ENCODE data around the gene IFT81.
"Not testable (repeated sequence)": the region's sequence is repeated elsewhere in the genome, so short reads cannot be mapped to it uniquely, and the experiment has no call there.

The IFT81 gene

DNA sequence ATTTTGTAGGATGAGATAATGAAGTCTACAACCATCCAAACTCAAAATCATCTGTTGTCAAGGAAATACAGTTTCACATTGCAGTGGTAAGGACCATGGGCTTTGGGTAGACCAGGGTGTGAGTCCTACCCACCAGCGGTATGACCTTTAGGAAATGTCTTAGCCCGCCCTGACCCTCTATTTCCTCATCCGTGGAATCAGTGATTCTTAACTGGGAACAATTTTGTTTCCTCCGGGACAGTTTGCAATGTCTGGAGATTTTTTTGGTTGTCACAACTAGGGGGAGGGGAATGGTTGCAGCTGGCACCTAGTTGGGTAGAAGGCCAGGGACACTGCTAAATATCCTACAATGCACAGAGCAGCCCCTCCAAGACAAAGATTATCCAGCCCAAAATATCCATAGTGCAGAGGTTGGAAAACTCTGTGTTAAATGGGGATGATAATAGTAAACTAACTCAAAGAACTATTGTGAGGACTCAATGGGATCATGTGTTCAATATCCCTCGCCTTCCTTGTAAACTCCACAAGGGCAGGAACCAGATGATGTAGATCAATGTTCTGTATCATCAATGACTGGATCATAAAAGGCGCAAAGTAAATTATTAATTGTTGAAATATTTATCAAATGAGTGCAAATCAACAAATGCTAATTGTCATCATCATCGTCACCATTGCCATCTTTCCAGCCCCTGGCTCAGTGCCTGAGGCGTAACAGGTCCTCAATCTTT, 15.7 kb upstream of the IFT81 start:
- DNase-seq = no peak

DNA sequence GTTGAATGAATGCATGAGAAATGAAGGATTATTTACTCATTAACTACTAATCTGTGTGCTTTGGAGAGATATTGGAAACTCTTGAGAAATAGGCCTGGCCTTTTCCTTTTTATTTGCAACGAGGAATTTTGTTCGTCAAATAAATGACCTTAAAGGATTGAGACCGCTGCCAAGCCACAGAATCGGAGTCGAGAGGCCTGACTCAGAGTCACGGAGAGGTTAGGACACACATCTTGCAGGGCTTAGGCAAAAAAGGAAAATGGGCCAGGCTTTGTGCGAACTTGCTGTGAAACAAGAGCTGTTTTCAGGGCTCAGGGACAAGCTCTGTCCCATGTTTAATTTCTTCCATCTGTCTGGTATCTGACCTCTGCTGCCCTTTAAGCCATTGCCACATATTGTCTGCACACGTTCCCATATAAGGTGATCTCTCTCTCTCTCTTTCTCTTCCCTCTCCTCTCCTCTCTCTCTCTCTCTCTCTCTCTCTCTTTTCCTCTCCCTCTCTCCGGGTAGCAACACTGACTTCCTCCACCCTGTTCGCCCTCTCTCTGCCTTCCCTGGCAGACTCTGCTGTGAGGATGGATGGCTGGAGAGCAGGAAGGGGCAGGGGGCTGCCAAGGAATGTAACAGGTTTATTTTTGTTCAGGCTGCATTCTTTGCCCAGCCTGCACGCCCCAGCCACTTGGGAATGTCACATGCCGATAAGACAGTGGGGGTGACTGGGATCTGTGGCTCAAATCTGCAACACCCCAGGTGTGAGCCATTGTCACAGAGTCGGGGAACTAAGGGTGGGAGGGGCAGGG, 14.9 kb upstream of the IFT81 start:
- no peak for DNase-seq

DNA sequence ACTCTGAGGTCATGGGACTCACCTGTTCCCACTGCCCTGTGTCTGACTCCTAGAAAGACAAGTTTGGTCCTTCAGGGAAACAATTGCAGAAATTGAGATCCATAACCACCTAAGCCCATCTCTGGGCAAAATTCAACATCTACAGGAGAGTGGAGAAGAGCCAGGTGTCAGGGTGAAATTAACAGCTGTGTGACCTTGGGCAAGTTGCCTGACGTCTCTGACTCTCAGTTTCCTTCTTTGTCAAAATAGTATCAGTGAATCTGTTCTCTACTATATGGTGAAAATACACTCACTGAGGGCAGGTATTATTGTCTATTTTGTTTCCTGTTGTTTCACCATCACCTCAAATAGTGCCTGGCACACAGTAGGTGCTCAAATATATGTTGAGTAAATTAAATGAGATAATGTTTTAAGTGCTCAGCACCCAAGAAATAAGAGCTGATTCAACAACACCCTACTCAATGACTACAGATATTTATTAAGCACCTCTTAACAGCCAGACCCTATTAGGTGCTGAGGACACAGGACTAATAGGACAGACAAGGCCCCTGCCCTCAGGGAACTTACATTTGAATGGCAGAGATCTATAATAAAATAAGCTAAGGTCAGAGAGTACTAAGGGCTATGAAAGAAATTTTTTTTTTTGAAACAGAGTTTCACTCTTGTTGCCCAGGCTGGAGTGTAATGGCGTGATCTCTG, 14.2 kb upstream of the IFT81 start:
- DNase-seq = no peak

DNA sequence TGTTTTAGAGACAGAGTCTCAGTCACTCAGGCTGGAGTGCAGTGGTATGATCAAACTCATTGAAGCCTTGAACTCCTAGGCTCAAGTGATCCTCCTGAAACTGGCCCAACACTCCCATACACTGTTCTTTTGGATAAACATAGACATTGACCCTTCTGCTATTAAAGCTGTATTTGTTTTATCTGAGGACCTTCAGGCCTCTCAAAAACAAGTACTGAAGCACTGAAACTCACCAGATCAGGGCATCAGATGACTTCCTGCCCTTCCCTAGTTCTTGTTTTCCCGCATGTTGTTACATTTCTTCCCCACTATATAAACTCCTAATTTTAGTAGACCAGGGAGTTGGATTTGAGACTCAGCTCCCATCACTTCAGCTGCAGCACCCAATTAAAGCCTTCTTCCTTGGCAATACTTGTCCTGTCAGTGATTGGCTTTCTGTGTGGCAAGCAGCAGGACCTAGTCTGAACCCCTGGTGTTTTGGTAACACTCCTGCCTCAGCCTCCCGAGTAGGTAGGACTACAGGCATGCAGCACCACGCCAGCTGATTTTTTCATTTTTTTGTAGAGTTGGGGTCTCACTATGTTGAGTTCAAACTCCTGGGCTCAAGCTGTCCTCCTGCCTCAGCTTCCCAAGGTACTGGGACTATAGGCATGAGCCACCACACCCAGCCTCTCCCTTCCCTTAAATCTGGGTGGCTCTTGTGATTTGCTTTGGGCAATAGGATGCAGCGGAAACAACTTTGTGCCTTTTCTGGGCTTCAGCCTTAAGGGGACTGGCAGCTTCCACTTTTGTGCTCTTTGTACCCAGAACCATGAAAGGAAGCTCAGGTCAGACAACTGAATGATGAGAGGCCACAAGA, 12.5 kb upstream of the IFT81 start:
- DNase-seq = no peak

DNA sequence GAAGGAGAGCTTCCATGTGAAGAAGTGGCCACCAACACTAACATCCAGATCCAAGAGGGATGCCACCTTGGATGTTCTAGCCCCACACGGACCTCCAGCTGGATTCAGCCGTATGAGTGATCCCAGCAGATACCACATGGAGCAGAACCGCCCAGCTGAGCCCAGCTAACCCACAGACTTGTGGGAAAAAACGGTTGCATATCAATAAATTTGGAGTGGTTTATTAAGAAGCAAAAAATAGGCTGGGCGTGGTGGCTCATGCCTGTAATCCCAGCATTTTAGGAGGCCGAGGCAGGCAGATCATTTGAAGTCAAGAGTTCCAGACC, 11.9 kb upstream of the IFT81 start:
- no peak for DNase-seq

DNA sequence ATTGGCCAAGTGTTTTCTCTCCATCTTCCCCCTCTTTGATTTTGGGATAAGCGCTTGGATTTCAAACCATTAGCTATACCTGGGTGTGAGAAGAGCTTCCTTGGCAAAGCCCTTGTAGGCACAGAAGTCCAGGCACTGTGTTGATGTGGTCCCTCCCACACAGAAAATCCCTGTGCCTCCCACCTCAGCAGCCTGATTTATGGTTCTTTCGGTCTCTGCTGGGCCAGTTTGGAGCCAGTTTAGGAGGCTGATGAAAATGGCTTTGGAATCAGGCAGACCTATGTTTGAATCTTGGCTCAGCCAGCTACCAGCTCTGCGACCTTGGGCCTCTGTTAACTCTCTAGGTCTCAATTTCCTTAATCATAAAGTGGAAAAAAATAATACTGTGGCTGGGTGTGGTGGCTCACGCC, 9.6 kb upstream of the IFT81 start:
- DNase-seq = no peak

DNA sequence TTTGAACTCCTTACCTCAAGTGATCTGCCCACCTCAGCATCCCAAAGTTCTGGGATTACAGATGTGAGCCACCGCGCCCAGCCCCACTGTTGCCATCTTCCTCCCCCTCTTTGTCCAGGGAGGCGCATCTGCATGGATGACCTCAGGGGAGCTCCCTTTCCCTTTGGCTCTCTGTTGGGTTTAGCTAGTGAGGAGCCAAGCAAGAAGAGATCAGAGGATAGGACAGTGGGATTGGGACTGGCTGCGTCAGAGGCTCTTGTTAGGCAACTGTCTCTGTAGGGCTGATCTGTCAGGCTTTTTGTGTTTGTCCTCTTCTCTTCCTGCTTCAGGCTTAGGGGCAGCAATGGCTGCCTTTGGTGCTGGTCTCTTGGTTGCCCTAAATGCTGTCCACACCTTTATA, 8.5 kb upstream of the IFT81 start:
- DNase-seq = no peak

DNA sequence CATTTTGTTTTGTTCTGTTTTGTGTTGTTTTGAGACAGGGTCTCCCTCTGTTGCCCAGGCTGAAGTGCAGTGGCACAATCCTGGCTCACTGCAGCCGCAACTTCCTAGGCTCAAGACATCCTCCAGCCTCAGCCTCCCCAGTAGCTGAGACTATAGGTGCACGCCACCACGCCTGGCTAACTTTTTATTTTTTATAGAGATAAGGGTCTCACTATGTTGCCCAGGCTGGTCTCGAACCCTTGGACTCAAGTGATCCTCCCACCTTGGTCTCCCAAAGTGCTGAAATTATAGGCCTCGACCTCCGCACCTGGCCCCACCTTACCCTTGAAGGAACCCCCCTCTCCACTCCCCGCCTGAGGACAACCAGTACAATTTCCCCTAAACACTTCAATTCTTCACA, 7.5 kb upstream of the IFT81 start:
- no peak for DNase-seq

DNA sequence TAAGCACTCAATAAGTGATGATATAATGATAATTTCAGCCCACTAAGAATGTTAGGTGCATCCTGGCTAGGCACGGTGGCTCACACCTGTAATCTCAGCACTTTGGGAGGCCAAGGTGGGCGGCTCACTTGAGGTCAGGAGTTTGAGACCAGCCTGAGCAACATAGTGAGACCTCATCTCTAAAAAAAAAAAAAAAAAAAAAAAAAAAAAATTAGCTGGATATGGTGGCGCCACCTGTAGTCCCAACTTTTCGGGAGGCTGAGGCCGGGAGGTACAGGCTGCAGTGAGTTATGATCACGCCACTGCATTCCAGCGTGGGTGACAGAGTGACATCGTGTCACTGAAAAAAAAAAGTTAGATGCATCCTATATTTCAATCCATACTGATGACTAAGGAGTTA, 6.9 kb upstream of the IFT81 start:
- not testable (repeated sequence) for DNase-seq

DNA sequence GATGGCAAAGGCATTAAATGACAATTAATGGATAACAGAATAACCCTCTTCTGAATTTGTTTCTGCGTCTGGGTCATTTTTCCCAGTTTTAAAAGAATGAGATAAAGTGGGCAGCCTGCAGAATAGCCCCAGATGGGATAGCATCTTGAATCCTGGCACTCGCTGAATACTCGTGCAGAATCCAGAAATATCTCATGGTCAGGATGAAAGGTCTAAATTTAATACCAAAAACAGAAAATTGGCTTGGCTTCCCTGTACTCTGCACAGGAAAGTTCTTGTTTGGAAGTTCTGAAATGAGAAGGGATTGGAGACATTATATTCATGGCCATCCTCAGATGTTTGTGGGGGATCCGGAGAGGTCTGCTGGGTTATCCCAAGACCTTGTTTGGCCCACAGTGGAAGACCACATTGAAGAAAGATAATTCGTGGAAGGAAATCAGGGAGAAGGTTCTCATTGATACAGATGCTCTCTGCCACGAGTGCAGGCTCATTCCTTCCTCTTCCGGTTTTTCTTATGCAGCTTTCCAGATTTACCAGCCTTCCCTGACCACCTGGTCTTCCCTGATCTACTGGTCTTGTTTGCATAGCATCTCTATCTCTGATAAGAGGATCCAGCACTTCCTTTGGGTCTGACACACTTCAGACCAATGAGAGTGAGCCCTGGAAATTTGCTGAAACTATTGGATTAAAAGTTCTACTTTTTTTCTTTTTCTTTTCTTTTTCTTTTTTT, 6.0 kb upstream of the IFT81 start:
- no peak for DNase-seq

DNA sequence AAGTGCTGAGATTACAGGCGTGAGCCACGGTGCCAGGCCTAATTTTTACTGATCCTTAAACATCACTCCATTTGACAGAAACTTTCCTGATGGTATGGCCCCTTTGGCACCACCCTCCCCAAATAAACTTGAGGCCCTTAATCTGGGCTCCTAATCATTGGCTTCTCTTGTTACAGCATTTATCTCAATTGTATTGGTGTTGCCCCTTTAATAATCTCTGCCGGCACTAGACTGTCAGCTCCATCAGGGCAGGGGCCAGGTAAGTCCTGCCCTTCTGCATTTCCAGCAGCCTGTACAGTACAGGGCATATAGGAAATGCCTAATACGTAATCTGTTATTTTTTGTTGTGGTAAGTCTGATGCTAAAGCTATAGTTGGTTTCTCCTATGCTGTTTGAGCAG, 1.2 kb upstream of the IFT81 start:
- no peak for DNase-seq

DNA sequence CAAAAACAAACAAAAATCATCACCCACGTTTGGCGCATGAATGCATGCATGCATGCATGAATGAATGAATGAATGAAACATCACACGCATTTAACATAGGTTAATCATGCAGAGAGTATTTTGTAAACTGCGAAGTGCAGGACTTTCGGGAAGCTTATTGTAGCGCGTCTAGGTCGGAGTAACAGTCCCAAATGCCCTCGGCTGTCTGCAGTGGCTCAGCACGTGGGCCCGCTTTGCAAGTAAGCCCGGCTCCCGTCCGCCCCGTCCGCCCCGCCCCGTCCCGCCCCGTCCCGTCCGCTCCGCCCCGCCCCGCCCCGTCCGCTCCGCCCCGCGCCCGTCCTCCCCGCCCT, 263 bp upstream of the IFT81 start:
- DNase-seq = no peak

DNA sequence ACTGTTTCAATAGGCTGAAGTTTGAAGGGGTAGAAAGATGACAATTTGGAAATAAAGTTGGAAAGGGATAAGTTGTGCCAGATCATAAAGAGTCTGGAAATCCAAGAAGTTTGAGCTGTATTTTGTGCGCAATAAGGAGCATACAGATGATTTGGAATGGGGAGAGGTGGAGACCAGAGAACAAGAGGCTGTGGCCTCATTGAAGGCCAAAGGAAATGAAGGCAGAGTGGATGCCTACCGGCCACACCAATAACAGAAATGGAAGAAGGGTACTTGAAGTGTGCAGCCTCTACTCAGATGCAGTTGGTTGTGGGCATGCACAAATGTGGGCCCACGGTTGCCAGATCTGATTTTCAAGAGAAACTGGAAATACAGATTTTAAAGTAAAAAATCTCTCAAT, 2.4 kb downstream of the IFT81 start:
- DNase-seq = no peak

DNA sequence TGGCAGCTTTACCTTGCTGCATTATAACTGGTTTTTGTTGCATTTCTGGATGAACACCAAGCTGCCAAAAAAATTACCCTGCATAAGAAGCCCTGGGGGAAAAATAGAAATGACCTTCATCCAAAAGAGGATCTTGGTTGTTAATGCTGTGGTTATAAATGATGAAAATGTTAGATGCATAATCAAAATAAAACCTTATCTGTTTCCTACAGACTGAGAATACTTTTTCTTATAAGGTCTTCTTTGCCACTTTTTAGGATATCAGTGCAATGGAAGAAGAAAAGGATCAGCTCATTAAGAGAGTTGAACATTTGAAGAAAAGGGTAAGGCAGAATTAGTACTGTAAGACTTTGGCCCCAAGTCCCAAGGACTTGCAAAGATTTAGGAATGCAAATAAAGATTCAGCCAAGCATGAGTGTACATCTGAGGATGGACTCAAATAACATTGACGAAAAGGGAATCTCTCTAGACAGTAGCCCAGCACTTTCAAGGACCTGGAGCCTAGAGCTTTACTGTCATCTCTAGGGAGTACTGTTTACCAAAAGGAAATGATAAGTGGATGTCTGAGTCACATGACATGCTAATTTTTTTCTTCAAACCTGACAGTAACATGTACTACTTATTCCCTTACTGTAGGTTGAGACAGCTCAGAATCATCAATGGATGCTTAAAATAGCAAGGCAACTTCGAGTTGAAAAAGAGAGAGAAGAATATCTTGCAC, 10.7 kb downstream of the IFT81 start:
- DNase-seq = no peak

DNA sequence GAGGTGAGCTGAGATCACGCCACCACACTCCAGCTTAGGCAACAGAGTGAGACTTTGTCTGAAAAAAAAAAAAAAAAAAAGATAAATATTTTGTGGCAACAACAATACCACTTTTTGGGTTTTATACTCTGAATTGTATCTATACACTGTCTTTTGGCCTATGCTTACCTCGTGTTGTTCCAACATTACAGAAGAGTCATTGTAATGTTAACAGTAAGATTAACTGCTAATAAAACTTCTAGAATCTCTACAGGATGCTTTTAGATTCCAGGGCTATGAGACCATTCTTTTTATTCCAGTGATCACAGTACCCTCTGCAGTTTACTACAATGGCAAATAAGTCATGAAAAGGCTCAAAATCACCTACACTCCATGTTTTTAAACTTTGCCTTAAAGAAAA, 11.6 kb downstream of the IFT81 start:
- DNase-seq = no peak

DNA sequence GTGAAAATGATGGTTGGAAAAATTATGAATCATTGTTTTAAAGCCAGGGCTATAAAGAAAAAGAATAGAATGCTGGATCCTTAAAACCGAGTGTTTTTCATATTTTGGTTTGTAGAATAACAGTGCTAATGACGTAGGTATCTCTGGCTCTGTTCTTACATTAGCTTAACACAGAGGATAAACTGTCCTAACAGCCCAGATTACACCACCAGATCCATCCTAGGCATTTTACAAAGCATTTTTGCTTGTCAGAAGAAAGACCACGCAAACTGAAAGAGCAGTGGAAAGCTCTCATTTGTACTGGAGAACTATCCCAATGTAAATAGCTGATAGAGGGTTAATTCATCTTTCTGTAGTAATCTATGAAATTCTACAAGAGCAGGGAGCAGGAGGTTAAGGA, 13.6 kb downstream of the IFT81 start:
- DNase-seq = no peak

DNA sequence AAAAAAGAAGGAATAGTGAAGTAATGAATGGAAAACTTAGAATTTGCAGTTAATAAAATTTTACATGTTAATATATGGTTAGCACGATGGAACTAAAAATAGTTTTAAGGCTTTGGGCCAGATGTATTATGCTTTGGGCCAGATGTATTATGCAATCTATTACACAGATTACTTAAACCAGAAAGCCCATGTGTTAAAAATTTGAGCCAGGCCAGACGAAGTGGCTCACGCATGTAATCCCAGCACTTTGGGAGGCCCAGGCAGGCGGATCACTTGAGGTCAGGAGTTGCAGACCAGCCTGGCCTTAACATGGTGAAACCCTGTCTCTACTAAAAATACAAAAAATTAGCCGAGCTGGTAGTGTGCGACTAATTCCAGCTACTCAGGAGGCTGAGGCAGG, 17.2 kb downstream of the IFT81 start:
- no peak for DNase-seq

DNA sequence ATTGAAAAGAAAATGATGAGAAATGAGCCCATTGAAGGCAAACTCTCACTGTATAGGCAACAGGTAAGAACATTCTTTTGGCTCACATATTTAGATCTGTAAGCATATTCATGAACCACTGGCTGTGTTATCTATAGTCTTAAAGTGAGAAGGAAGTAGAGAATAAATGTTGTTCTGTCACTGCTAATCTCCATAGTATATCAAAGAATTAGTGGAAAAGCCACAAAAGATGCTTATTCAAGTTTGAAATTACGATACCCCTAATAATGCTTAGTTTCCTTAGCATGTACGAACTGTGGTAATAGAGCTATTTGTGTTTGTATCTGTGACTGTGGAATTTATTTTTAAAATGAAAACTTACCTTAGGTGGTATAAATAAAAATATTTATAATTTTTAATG, 22.8 kb downstream of the IFT81 start:
- no peak for DNase-seq

DNA sequence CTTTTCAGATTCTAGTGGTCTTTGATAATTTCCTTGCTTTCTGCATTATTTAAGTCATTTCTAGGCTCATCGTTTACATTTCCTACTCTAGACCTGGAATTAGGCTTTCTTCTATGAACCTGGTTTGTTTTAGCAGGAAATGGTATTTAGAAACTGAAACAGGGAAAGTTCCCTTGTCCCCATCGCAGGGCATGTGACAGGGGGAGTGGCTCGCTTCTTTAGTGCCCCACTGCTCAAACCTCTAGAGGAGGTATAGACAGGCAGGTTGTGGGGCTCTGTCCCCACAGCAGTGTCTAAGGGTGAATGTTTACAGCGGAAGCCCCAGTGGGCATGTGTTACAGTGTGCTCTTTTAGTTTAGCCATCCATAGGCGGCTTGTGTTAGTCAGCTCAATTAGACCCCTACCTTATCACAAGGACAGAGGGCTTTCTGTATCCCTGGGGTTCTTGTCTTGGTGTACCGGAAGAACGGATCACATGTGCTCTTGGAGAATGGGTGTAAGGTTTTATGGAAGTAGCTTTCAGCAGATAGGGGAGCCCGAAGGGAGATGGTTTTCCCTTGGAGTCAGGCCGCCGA, 25.0 kb downstream of the IFT81 start:
- peak; percentile 42 to 55 (median 52) for DNase-seq

DNA sequence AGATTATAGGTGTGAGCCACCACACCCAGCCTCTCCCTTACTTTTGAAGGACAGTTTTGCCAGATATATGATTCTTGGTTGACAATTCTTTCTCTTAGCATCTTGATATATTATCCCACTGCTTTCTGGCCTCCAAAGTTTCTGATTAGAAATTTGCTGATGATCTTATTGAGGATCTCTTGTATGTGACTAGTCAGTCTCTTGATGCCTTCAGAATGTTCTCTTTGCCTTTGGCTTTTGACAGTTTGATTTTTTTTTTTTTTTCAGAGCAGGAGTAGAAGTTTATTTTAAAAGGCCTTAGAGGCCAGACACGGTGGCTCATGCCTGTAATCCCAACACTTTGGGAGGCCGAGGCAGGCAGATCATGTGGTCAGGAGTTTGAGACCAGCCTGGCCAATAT, 32.6 kb downstream of the IFT81 start:
- no peak for DNase-seq

DNA sequence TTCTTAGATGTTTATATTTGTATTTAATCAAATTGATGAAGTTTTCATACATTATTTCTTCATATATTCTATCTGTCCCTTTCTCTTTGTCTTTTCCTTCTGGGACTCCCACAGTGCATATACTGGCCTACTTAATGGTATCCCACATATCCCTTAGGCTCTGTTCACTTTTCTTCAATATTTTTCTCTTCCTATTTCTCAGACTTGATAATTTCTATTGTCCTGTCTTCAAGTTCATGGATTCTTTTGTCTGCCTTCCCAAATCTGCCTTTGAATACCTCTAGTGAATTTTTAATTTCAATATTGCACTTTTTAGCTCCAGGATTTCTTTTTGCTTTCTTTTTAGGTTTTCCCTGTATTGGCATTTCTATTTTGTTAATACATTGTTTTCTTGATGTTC, 33.4 kb downstream of the IFT81 start:
- no peak for DNase-seq

Data from suppressor macrophage treated with lipopolysaccharide for 1 hour (primary cell).